Measurements from ENCODE around the gene PHETA1.

DNA sequence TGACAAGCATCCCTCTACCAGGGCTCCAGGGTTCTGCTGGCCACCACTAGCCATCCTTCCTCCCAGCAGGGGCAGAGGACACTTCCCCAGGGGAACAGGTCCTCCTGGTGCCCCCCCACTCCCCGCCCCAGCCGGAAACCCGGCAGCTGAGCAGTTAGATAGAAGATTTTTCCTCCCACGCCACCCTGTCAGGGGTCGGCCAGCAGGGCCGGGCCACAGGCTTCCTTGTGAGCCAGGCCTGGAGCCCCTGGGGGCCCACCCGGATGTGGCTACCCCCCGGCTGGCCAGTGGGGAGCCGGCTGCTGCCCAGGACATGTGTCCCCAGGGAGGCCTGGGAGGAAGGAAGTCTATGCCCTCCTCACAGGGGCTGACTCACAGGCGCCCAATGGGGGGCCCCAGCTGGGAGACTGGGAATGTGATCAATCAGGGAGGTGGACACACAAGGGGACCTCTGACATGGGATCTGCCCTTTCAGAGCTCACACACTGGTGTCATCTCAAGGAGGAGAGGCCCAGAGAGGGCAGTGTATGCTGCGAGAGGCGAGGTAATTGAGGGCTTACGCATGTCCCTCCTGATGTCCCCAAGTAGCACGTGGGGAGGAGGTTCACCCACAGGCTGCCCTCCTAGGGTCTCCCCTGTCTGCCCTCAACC, 41.0 kb upstream of the PHETA1 start:
- no peak for TF ChIP-seq POLR2A (IDR thresholded peaks at IDR 0.05)
- TF ChIP-seq, protein P1, sequence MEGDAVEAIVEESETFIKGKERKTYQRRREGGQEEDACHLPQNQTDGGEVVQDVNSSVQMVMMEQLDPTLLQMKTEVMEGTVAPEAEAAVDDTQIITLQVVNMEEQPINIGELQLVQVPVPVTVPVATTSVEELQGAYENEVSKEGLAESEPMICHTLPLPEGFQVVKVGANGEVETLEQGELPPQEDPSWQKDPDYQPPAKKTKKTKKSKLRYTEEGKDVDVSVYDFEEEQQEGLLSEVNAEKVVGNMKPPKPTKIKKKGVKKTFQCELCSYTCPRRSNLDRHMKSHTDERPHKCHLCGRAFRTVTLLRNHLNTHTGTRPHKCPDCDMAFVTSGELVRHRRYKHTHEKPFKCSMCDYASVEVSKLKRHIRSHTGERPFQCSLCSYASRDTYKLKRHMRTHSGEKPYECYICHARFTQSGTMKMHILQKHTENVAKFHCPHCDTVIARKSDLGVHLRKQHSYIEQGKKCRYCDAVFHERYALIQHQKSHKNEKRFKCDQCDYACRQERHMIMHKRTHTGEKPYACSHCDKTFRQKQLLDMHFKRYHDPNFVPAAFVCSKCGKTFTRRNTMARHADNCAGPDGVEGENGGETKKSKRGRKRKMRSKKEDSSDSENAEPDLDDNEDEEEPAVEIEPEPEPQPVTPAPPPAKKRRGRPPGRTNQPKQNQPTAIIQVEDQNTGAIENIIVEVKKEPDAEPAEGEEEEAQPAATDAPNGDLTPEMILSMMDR (IDR thresholded peaks at IDR 0.05) = no peak

Measured in vagina (tissue), 2 donors.